ENCODE results near the gene CPT2.
"Not testable (repeated sequence)": the region's sequence is repeated elsewhere in the genome, so short reads cannot be mapped to it uniquely, and the experiment has no call there.

Gene CPT2

DNA sequence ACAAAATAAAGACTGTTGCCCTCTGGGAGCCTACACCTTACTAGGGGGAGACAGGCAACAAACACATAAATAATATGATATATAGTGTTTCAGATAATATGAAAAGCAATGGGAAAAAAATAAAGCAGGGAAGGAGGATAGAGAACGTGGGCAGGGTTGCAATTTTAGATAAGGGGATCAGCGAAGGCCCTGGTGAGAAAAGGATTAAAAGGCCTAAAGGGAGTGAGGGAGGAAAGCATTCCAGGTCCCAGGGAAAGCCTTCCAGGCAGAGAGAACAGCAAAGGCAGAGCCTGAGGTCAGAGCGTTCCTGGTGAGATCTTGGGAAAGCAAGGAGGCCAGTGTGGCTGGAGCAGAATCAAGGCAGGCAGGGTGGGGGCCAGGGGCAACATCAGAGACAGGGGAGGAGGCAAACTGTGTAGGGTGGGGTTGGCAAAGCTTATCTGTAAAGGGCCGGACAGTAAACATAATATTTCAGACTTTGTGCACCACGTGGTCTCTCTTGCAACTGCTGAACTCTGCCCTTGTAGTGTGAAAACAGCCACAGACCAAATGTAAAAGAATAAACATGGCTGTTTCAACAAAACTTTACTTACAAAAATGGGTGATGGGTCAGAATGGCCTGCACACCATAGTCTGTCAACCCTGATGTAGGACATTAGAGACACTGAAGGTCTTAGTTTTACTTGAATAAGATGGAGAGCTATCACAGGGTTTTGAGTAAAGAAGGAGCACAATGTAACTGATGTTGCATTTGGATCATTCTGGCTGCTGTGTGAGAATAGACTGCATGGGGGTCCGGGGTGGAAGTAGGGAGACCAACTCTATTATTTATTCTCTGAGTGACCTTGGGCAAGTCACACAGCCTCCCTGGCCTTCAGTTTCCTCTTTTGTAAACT is 13.3 kb upstream of the CPT2 start:
- no peak for FAIRE-seq

DNA sequence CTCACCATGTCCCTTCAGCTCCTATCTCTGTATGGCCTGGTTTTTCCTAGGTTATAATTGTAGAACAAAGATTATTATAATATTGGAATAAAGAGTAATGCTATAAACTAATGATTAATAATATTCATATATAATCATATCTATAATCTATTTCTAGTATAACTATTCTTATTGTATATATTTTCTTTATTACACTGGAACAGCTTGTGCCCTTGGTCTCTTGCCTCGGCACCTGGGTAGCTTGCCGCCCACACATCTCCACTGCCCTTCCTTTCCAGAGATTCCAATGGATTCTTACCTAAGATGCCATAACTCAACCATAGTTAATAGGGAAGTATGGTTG is 10.7 kb upstream of the CPT2 start:
- not testable (repeated sequence) for FAIRE-seq

- no peak for FAIRE-seq
Observed at GRCh38 chr1:53186533-53186932, 10.1 kb upstream of the CPT2 start.

- FAIRE-seq: no peak
Observed at GRCh38 chr1:53187401-53187800, 9.2 kb upstream of the CPT2 start.

GRCh38 chr1:53188099-53188498 is 8.5 kb upstream of the CPT2 start:
- FAIRE-seq: no peak

DNA sequence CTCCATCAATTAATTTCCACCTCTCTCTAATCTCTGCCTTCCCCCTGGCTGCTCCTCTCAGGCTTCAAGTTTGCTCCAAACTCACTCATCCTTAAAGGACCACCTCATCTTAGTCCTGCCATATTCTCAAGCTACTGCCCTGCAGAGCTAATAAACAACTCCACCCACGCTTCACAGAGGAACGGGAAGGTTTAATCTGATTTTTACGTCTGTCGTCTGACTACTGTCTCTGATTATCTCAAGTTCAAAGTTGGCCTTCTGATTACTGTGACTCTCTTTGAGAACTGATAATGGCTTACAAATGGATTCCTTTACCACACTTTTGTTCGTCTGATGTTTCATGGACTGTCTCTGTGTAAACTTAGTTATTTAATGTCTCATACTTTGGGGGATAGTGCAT is 7.6 kb upstream of the CPT2 start:
- no peak for FAIRE-seq

DNA sequence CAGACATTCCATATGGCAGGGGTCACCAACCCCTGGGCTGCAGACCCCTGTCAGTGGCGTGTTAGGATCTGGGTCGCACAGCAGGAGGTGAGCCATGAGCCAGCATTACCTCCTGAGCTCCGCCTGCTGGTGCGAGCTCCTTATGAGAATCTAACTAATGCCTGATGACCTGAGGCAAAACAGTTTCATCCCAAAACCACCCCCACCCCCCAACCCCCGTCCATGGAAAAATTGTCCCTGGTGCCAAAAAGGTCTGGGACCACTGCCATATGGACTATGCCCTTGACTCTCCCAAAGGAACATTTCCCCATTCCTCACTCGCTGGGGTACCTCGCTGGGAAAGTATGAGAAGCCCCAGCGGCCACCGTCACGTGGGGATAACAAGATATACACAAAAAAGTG is 6.4 kb upstream of the CPT2 start:
- FAIRE-seq: no peak

DNA sequence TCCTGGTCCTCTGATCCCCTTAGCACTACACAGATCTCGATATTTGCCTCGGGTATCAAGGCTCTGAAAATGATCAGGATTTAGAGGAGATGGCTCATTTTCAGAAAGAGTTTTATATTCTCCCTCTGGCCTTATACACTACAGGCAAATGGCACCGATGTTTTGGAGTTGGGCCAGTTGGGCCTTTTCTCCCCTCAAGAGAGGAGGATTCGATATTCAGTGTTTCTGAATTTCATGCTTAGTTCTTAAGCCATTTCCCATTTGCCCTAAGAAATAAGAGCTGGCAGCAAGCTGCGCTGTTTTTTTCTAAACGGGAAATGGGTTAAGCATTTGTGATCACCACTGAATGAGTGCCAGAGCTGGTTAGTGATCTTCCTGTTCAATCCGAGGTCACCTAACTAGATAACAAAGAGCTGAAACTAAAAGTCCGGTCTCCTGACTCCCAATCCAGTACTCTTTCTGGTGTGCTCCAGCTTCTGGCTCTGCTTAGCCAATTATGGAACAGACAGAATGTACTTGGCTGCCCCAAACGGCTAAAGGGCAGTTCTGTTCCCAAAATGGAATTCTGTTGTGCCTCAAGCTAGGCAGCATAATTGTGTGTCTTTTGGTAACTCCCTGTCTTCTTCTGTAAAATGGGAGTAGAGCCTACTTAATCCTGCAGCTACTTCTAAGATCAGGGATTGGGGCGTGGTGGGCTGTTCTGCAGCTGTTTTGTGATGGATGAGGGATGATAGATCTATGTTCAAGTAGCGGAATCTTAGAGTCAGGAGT is 1.2 kb upstream of the CPT2 start:
- FAIRE-seq: no peak

DNA sequence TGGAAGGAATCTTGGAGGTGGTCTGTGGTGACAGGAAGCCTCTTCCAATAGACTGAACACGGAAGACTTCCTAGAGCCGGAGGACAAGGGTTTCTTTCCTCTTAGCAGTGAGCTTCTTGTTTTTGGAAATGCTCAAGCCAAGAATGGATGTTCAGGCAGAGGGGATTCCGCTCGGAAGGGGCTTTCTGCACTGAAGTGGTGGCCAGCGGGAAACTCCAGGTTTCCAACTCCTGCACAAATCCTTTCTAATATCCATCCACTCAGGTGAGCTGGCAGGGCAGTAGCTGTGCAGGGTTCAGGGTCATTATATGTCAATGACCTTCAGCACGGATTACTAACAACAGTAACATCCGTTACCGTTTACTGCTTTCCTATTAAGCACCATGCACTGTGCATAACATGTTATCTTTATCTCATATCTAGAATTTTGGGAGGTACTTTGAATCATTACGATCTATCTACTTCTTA is 573 bp upstream of the CPT2 start:
- FAIRE-seq: no peak

- no peak for FAIRE-seq
Observed at GRCh38 chr1:53197291-53198200, 922 bp downstream of the CPT2 start.

DNA sequence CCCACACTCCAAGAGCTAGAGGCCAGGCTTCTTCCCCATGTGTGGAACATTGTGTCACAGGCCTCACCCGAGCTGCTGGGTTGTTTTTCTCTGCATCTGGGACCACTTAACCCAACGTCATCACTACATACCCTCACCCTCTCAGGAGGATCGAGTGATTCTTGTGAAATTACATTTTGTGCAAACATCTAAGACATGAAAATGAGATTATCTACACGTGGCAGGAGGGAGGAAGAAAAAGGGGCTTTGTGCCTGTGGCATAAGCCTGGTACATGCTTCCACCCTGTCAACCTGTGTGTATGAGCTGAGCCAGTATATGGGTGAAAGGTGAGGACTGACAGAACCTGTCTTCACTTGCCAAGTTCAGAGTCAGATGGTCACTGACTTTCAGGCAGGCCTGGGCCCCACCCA is 1.6 kb downstream of the CPT2 start:
- no peak for FAIRE-seq

- no peak for FAIRE-seq
Observed at GRCh38 chr1:53203466-53203865, 6.8 kb downstream of the CPT2 start.

DNA sequence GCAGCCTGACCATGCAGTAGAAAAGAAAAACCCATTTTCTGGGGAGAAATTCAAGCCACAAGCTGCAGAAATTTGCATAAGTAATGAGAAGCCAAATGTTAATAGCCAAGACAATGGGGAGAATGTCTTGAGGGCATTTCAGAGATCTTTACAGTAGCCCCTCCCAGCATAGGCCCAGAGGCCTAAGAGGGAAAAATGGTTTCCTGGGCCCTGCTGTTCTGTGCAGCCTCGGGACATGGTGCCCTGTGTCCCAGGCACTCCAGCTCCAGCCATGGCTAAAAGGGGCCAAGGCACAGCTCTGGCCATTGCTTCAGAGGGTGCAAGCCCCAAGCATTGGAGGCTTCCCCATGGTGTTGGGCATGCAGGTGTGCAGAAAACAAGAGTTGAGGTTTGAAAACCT is 8.9 kb downstream of the CPT2 start:
- FAIRE-seq: not testable (repeated sequence)

- not testable (repeated sequence) for FAIRE-seq
Observed at GRCh38 chr1:53206083-53206685, 9.6 kb downstream of the CPT2 start.

GRCh38 chr1:53206735-53207379 is 10.2 kb downstream of the CPT2 start:
- FAIRE-seq: no peak

- FAIRE-seq: no peak
Observed at GRCh38 chr1:53207726-53208125, 11.1 kb downstream of the CPT2 start.

- FAIRE-seq: no peak
Observed at GRCh38 chr1:53210352-53210751, 13.7 kb downstream of the CPT2 start.

DNA sequence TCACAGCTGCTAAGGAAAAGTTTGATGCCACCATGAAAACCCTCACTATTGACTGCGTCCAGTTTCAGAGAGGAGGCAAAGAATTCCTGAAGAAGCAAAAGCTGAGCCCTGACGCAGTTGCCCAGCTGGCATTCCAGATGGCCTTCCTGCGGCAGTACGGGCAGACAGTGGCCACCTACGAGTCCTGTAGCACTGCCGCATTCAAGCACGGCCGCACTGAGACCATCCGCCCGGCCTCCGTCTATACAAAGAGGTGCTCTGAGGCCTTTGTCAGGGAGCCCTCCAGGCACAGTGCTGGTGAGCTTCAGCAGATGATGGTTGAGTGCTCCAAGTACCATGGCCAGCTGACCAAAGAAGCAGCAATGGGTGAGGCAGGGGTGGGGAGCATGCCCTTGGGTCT is 14.3 kb downstream of the CPT2 start:
- FAIRE-seq: no peak

- no peak for FAIRE-seq
Observed at GRCh38 chr1:53214376-53214940, 17.8 kb downstream of the CPT2 start.

DNA sequence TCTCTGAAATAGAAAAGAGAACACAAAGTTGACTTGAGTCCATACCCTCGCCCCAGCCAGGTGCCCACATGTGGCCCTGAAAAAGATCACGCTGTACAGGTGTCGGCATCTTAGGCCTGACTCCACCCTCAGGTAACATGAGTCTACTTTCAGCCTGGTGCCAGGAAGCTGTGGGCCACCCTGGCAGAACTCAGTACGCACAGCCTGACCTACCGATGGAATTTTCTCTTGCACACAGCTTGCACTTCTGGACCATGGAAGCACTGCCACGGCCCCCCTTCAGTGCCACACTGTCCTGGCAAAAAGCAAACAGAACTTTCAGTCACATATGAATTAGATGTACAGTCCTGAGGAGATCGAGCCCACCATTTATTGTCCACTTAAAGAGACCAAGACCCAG is 21.6 kb downstream of the CPT2 start:
- FAIRE-seq: no peak

- FAIRE-seq: no peak
Observed at GRCh38 chr1:53219711-53220110, 23.1 kb downstream of the CPT2 start.
